Hepatocyte (in vitro differentiated cells): ENCODE results near the gene ARL10.

Experiments used
- EZH2 ChIP-seq: fragments of 200-600 bp; sonication (generic); IDR thresholded peaks from 2 replicates; pipeline ENCODE4 v1.6.1; 2016; ENCODE audit warnings: antibody characterized with exemption, mild to moderate bottlenecking, borderline replicate concordance
- TF ChIP-seq, protein P1 (sequence below): fragments of 200-600 bp; sonication (generic); IDR thresholded peaks from 2 replicates; pipeline ENCODE4 v1.5.1; 2016; ENCODE audit warnings: antibody characterized with exemption, mild to moderate bottlenecking; ENCODE audit not compliant: poor library complexity

DNA sequence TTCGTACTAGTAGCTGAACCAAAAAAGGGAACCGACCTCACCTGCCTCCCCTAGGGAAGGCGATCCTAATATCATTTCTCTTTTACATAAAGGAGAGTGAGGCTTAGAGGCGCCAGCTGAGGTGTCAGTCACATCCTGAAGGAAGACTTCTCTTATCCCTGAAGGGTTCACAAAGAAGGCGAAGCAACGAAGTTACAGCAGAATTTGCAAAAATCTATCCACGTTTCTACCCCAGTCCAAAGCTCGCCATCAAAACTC is 3.1 kb upstream of the ARL10 start:
- TF ChIP-seq, protein P1, sequence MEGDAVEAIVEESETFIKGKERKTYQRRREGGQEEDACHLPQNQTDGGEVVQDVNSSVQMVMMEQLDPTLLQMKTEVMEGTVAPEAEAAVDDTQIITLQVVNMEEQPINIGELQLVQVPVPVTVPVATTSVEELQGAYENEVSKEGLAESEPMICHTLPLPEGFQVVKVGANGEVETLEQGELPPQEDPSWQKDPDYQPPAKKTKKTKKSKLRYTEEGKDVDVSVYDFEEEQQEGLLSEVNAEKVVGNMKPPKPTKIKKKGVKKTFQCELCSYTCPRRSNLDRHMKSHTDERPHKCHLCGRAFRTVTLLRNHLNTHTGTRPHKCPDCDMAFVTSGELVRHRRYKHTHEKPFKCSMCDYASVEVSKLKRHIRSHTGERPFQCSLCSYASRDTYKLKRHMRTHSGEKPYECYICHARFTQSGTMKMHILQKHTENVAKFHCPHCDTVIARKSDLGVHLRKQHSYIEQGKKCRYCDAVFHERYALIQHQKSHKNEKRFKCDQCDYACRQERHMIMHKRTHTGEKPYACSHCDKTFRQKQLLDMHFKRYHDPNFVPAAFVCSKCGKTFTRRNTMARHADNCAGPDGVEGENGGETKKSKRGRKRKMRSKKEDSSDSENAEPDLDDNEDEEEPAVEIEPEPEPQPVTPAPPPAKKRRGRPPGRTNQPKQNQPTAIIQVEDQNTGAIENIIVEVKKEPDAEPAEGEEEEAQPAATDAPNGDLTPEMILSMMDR: no peak
- no peak for TF ChIP-seq EZH2
